ENCODE data around the gene ARAP3.

Gene ARAP3

GRCh38 chr5:141639357-141640050 is 42.5 kb downstream of the ARAP3 start:
- no peak for DNase-seq (ENCODE audit: low read depth in 3 of 3)

- no peak for DNase-seq (ENCODE audit: low read depth in 3 of 3)
These were observed 43.3 kb downstream of the ARAP3 start for GRCh38 chr5:141638771-141639170.

- DNase-seq (ENCODE audit: low read depth in 3 of 3), result peak; percentile 19 to 40 (median 29)
These were observed 44.1 kb downstream of the ARAP3 start for GRCh38 chr5:141637767-141638419.

- peak; percentile 14 to 43 (median 35) for DNase-seq (ENCODE audit: low read depth in 3 of 3)
These were observed 44.8 kb downstream of the ARAP3 start for GRCh38 chr5:141637123-141637766.

- DNase-seq (ENCODE audit: low read depth in 3 of 3), result peak; percentile 87 to 96 (median 92)
These were observed 45.5 kb downstream of the ARAP3 start, which contains the start of the genes HDAC3 and RELL2 for GRCh38 chr5:141636413-141637122. Gene HDAC3, minus strand, starts transcription at chr5:141636849. Its CDS starts 59 bp downstream, at chr5:141636790. Gene RELL2, plus strand, starts transcription at chr5:141636997. Its CDS starts 1,229 bp downstream, at chr5:141638226.

- DNase-seq (ENCODE audit: low read depth in 3 of 3), result no peak
These were observed 46.0 kb downstream of the ARAP3 start for GRCh38 chr5:141636106-141636412.

GRCh38 chr5:141635646-141636045 is 46.4 kb downstream of the ARAP3 start:
- DNase-seq (ENCODE audit: low read depth in 3 of 3), result no peak

GRCh38 chr5:141634720-141635119 is 47.3 kb downstream of the ARAP3 start:
- no peak for DNase-seq (ENCODE audit: low read depth in 3 of 3)

- DNase-seq (ENCODE audit: low read depth in 3 of 3), result no peak
These were observed 48.0 kb downstream of the ARAP3 start for GRCh38 chr5:141633871-141634561.

GRCh38 chr5:141632650-141633049 is 49.4 kb downstream of the ARAP3 start:
- no peak for DNase-seq (ENCODE audit: low read depth in 3 of 3)

- no peak for DNase-seq (ENCODE audit: low read depth in 3 of 3)
These were observed 51.4 kb downstream of the ARAP3 start for GRCh38 chr5:141630570-141631140.

- DNase-seq (ENCODE audit: low read depth in 3 of 3), result no peak
These were observed 53.7 kb downstream of the ARAP3 start for GRCh38 chr5:141628175-141628788.

- DNase-seq (ENCODE audit: low read depth in 3 of 3), result no peak
These were observed 58.4 kb downstream of the ARAP3 start for GRCh38 chr5:141623611-141624010.

- no peak for DNase-seq (ENCODE audit: low read depth in 3 of 3)
These were observed 58.8 kb downstream of the ARAP3 start for GRCh38 chr5:141623186-141623585.

- peak; percentile 98 to 99 (median 99) for DNase-seq (ENCODE audit: low read depth in 3 of 3)
These were observed 63.1 kb downstream of the ARAP3 start, which contains the start of gene DIAPH1 for GRCh38 chr5:141618804-141619554. Gene DIAPH1, minus strand, starts transcription at chr5:141619000. Its CDS starts 86 bp downstream, at chr5:141618914.

- peak; percentile 15 to 34 (median 33) for DNase-seq (ENCODE audit: low read depth in 3 of 3)
These were observed 63.8 kb downstream of the ARAP3 start for GRCh38 chr5:141618030-141618803.

GRCh38 chr5:141617682-141618029 is 64.4 kb downstream of the ARAP3 start:
- DNase-seq (ENCODE audit: low read depth in 3 of 3), result no peak

GRCh38 chr5:141617128-141617527 is 64.9 kb downstream of the ARAP3 start:
- DNase-seq (ENCODE audit: low read depth in 3 of 3), result no peak
